RPMI8226 (cell line): ENCODE results near the gene OS9.

Source experiments
- DNase-seq: peaks from one replicate; pipeline ENCODE4 v3.0.0-alpha.2; 2015

The OS9 gene

GRCh38 chr12:57724003-57724935 lies 30.3 kb downstream of the OS9 start:
- DNase-seq, result no peak

- DNase-seq, result no peak
These were observed 31.2 kb downstream of the OS9 start for GRCh38 chr12:57724936-57725740.

- DNase-seq, result no peak
These were observed 31.9 kb downstream of the OS9 start for GRCh38 chr12:57725851-57726150.

- DNase-seq, result no peak
These were observed 32.4 kb downstream of the OS9 start for GRCh38 chr12:57726151-57726883.

GRCh38 chr12:57726884-57727757 lies 33.2 kb downstream of the OS9 start:
- DNase-seq, result no peak

- DNase-seq, result no peak
These were observed 33.9 kb downstream of the OS9 start for GRCh38 chr12:57727758-57728395.

GRCh38 chr12:57729321-57729844 lies 35.5 kb downstream of the OS9 start:
- DNase-seq, result no peak

GRCh38 chr12:57730336-57731067 lies 36.6 kb downstream of the OS9 start:
- no peak for DNase-seq

GRCh38 chr12:57731411-57732080 lies 37.6 kb downstream of the OS9 start:
- no peak for DNase-seq

- no peak for DNase-seq
These were observed 38.3 kb downstream of the OS9 start for GRCh38 chr12:57732270-57732669.

- no peak for DNase-seq
These were observed 39.0 kb downstream of the OS9 start for GRCh38 chr12:57732726-57733593.

GRCh38 chr12:57733928-57734327 lies 40.0 kb downstream of the OS9 start:
- DNase-seq, result no peak

- no peak for DNase-seq
These were observed 40.7 kb downstream of the OS9 start for GRCh38 chr12:57734591-57734990.

- no peak for DNase-seq
These were observed 41.4 kb downstream of the OS9 start for GRCh38 chr12:57735198-57735855.

- DNase-seq, result no peak
These were observed 42.2 kb downstream of the OS9 start for GRCh38 chr12:57735952-57736740.

GRCh38 chr12:57736741-57737466 lies 43.0 kb downstream of the OS9 start:
- DNase-seq, result no peak
